Measurements from ENCODE around the gene IFNL1.

- TF ChIP-seq, protein P1, sequence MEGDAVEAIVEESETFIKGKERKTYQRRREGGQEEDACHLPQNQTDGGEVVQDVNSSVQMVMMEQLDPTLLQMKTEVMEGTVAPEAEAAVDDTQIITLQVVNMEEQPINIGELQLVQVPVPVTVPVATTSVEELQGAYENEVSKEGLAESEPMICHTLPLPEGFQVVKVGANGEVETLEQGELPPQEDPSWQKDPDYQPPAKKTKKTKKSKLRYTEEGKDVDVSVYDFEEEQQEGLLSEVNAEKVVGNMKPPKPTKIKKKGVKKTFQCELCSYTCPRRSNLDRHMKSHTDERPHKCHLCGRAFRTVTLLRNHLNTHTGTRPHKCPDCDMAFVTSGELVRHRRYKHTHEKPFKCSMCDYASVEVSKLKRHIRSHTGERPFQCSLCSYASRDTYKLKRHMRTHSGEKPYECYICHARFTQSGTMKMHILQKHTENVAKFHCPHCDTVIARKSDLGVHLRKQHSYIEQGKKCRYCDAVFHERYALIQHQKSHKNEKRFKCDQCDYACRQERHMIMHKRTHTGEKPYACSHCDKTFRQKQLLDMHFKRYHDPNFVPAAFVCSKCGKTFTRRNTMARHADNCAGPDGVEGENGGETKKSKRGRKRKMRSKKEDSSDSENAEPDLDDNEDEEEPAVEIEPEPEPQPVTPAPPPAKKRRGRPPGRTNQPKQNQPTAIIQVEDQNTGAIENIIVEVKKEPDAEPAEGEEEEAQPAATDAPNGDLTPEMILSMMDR (IDR thresholded peaks at IDR 0.05; ENCODE audit: low read depth, low read length, poor library complexity, severe bottlenecking), result no peak
- no peak for TF ChIP-seq EZH2phosphoT487 (IDR thresholded peaks at IDR 0.05; ENCODE audit: borderline replicate concordance, low read length)
Observed at GRCh38 chr19:39317476-39317875, 21.3 kb downstream of the IFNL1 start.

All from DOHH2 (cell line).